GM21529 (cell line): ENCODE measurements around the gene OR2T2.
"Not testable (repeated sequence)": the region's sequence is repeated elsewhere in the genome, so short reads cannot be mapped to it uniquely, and the experiment has no call there.

ENCODE experiments used
- ATAC-seq: cut with Tn5 transposase; IDR thresholded peaks from one replicate; pipeline ENCODE4 v1.9.1; 2021; ENCODE audit not compliant: unreplicated experiment

Gene OR2T2

DNA sequence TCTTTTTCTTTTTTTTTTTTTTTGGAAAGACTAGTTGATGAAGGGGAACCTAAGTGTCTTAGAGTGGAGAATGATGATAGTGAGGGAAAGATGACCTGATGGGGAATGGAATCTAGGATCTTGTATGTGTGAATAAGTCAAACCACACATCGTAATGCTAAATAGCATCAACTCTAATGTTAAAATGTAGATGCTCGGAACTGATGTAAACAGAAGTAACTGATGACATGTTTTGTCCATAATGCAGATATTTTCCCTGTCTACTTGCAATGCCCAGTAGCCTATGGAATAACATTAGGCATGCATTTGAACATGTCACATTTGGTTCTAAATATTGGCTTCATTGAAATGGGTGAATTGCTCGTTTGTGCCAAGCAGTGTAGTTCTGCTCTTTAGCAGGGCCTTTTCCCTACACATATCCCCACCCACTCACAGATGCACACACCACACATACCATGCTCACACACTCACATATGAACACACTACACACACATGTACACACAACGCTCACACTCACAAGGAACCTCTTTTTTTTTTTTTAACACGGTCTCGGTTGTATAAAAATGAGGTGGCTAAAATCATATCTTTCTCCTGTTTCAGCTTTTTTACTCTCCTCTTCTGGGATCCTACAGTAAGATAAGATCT lies 4.5 kb downstream of the OR2T2 start:
- peak; percentile 2 for ATAC-seq

GRCh38 chr1:248450466-248451145 lies 5.2 kb downstream of the OR2T2 start:
- peak; percentile 69 for ATAC-seq

- ATAC-seq: not testable (repeated sequence)
Observed at GRCh38 chr1:248453619-248454018, 8.2 kb downstream of the OR2T2 start.

DNA sequence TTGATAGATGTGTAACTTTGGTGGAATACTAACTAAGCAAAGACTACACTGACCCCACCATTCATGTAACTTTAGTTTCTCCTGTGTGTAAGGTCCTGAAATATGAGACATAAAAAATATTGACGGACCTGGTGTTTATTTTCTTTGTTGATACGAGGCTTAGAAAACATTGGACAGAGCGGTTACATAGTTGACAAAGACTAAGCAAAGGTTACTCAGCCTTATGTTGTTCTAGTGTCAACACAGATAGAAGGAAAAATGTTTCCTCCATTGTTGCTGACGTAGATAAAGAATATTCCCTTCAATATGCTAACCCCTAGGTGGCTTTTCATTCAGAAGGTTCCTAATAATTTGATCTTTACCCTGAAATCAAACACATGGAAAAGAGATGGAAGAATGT lies 9.6 kb downstream of the OR2T2 start:
- ATAC-seq: not testable (repeated sequence)

DNA sequence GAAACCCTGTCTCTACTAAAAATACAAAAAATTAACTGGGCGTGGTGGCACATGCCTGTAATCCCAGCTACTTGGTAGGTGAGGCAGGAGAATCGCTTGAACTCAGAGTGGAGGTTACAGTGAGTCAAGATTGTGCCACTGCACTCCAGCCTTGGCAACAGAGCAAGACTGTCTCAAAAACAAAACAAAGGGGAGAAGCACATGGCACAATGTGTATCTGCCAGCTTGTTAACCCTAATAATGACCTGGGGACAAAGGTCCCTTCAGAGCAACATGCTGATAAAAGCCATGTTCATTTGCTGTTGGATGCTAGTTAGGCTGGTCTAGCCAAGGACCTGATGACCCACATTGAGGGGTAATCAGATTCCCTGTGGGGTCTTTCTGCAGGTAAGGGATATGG lies 11.2 kb downstream of the OR2T2 start:
- not testable (repeated sequence) for ATAC-seq

GRCh38 chr1:248459117-248459516 lies 13.7 kb downstream of the OR2T2 start:
- not testable (repeated sequence) for ATAC-seq

DNA sequence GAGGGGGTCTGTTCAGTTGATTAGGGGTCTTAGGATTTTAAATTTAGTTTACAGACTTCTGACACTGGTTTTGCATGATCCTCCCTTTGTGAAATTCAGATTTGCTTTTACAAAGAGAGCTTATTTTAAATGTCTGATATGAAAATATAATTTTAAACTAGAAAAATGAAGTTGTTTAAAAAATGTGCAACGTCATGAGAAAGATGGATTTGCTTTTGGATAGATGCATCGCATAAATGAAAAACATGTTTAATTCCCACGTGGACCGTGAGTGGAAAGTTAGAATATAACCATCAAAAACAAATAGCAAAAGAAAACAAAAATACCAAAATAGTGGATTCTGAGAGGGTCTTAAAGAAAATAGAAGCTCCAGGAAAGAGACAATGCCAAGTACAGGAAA lies 25.7 kb downstream of the OR2T2 start:
- ATAC-seq: no peak

- ATAC-seq: not testable (repeated sequence)
Observed at GRCh38 chr1:248472111-248472510, 26.7 kb downstream of the OR2T2 start.

- ATAC-seq: not testable (repeated sequence)
Observed at GRCh38 chr1:248473051-248473450, 27.6 kb downstream of the OR2T2 start, which contains the start of gene OR2T3. TSS of gene OR2T3 (plus strand) at chr1:248473351. CDS start at chr1:248473351, 0 bp downstream.

GRCh38 chr1:248475660-248476059 lies 30.2 kb downstream of the OR2T2 start:
- ATAC-seq: peak; percentile 71

- ATAC-seq: peak; percentile 61
Observed at GRCh38 chr1:248481686-248482579, 36.5 kb downstream of the OR2T2 start.

DNA sequence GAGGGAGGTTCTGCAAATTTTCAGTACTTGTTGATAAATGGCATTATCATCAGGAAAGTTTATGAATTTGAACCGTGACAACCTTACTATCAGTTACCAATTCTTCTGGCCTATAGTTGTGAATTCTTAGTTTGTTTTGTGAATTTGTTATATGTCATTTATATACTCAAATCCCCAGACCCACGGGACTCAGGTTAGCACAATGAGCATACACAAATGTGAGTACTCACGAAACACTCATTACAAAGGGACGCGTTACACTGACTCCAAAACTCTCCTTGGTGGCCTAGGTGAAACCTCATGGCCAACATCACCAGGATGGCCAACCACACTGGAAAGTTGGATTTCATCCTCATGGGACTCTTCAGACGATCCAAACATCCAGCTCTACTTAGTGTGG lies 42.9 kb downstream of the OR2T2 start, which contains the start of gene OR2T5:
OR2T5 (plus strand) TSS at position 301 of the 400 bp plus-strand sequence; CDS start at position 301, 0 bp downstream.
- ATAC-seq: not testable (repeated sequence)

- ATAC-seq: not testable (repeated sequence)
Observed at GRCh38 chr1:248496661-248497060, 51.2 kb downstream of the OR2T2 start.

DNA sequence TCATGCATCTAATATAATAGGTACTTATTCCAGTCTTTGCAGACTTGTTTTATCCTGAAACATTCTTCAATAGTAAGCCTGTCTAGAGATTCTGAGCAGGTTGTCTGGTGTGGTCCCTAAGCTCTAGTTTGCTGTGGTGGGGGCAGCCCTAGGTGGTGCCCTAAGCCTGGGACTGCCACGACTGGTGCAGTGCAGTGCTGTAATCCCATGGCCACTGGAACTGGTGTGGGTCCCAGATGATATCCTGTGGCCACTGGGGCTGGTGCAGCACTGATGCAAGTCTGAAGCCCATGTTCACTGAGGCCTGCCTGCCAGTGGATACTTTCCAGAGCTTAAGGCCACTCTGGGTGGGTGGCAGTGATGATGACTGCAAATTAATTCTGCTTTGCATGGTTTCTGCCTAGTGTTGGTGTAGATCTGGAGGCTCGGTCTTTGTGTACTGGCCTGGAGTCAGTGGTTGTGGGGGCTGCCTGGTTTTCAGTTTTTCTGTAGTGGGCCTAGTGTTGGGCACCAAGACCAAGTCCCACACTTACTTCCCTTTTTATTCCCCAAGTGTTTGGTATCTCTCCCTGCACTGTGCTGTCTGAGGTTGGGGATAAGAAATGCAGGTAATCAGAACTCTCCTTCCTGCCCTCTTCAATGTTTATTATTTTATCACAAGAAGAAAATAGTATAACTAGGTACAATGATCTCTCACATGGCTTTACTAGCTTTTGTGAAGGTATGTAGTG lies 55.0 kb downstream of the OR2T2 start:
- ATAC-seq: not testable (repeated sequence)
